ENCODE data around the gene AATK.

The AATK gene

GRCh38 chr17:81097134-81097942, 68.7 kb downstream of the AATK start:
- H3K27ac ChIP-seq (replicated peaks), result no peak overlapping the region
- TF ChIP-seq REST (IDR thresholded peaks at IDR 0.05; ENCODE audit: insufficient replicate concordance, low read depth) (no peak), CTCF (IDR thresholded peaks at IDR 0.05; ENCODE audit: insufficient read depth, low read length) (peak; percentile 22)
- H3K27me3 ChIP-seq (ENCODE audit: insufficient read depth, poor library complexity, severe bottlenecking), result peaks cover 11% of the 10 kb centered on the region
- no peak for DNase-seq (ENCODE audit: low read depth in 1 of 2, low spot score in 1 of 2)
- no peak overlapping the region for H3K4me3 ChIP-seq (replicated peaks; ENCODE audit: insufficient read depth, low read length)

- Histone ChIP-seq H3K27me3 (ENCODE audit: insufficient read depth, poor library complexity, severe bottlenecking) (peaks cover 11% of the 10 kb centered on the region), H3K4me3 (replicated peaks; ENCODE audit: insufficient read depth, low read length) (no peak overlapping the region), H3K27ac (replicated peaks) (no peak overlapping the region)
- DNase-seq (ENCODE audit: low read depth in 1 of 2, low spot score in 1 of 2), result peak in 1 of 2 experiments; percentile 66
- TF ChIP-seq POLR2AphosphoS5 (IDR thresholded peaks at IDR 0.05; ENCODE audit: low read depth) (no peak), REST (IDR thresholded peaks at IDR 0.05; ENCODE audit: insufficient replicate concordance, low read depth) (no peak), SPI1 (IDR thresholded peaks at IDR 0.05; ENCODE audit: borderline replicate concordance, low read depth) (no peak), CTCF (IDR thresholded peaks at IDR 0.05; ENCODE audit: insufficient read depth, low read length) (no peak), GABPA (IDR thresholded peaks at IDR 0.05; ENCODE audit: low read depth) (no peak)
Observed at GRCh38 chr17:81096741-81097133, 69.3 kb downstream of the AATK start.

GRCh38 chr17:81095383-81095762, 70.6 kb downstream of the AATK start:
- no peak for DNase-seq (ENCODE audit: low read depth in 1 of 2, low spot score in 1 of 2)
- TF ChIP-seq CTCF (IDR thresholded peaks at IDR 0.05; ENCODE audit: insufficient read depth, low read length) (no peak), POLR2AphosphoS5 (IDR thresholded peaks at IDR 0.05; ENCODE audit: low read depth) (no peak), SPI1 (IDR thresholded peaks at IDR 0.05; ENCODE audit: borderline replicate concordance, low read depth) (no peak), REST (IDR thresholded peaks at IDR 0.05; ENCODE audit: insufficient replicate concordance, low read depth) (no peak), GABPA (IDR thresholded peaks at IDR 0.05; ENCODE audit: low read depth) (no peak)
- no peak overlapping the region for H3K4me3 ChIP-seq (replicated peaks; ENCODE audit: insufficient read depth, low read length)
- H3K27me3 ChIP-seq (ENCODE audit: insufficient read depth, poor library complexity, severe bottlenecking), result peaks cover 11% of the 10 kb centered on the region
- H3K27ac ChIP-seq (replicated peaks), result no peak overlapping the region
